Measurements from ENCODE around the gene HOXB1.
"Not testable (repeated sequence)": the region's sequence is repeated elsewhere in the genome, so short reads cannot be mapped to it uniquely, and the experiment has no call there.

The HOXB1 gene

GRCh38 chr17:48486557-48486956 is 44.3 kb downstream of the HOXB1 start:
- Histone ChIP-seq H3K27ac (no peak overlapping the region), H3K27me3 (peaks cover 90% of the 10 kb centered on the region), H3K4me3 (ENCODE audit: low read depth in 1 of 2, low read length in 1 of 2) (no peak overlapping the region), H3K36me3 (no peaks in the 10 kb centered on the region), H3K4me1 (ENCODE audit: control insufficient read depth in 1 of 2, insufficient read depth in 1 of 2, low read depth in 1 of 2, low read length in 1 of 2) (no peaks in the 10 kb centered on the region), H3K9me3 (no peaks in the 10 kb centered on the region)
- TF ChIP-seq CTCF (IDR thresholded peaks at IDR 0.05) = no peak

GRCh38 chr17:48484850-48485249 is 46.0 kb downstream of the HOXB1 start:
- no peaks in the 10 kb centered on the region for H3K36me3 ChIP-seq
- H3K27me3 ChIP-seq = peaks cover 76% of the 10 kb centered on the region
- no peaks in the 10 kb centered on the region for H3K4me1 ChIP-seq (ENCODE audit: control insufficient read depth in 1 of 2, insufficient read depth in 1 of 2, low read depth in 1 of 2, low read length in 1 of 2)
- no peak for TF ChIP-seq CTCF (IDR thresholded peaks at IDR 0.05)
- no peak overlapping the region for H3K4me3 ChIP-seq (ENCODE audit: low read depth in 1 of 2, low read length in 1 of 2)
- H3K9me3 ChIP-seq = no peaks in the 10 kb centered on the region
- no peak overlapping the region for H3K27ac ChIP-seq

GRCh38 chr17:48484256-48484655 is 46.6 kb downstream of the HOXB1 start:
- H3K4me1 ChIP-seq (ENCODE audit: control insufficient read depth in 1 of 2, insufficient read depth in 1 of 2, low read depth in 1 of 2, low read length in 1 of 2) = no peaks in the 10 kb centered on the region
- no peaks in the 10 kb centered on the region for H3K36me3 ChIP-seq
- peaks cover 70% of the 10 kb centered on the region for H3K27me3 ChIP-seq
- no peak for TF ChIP-seq CTCF (IDR thresholded peaks at IDR 0.05)
- H3K4me3 ChIP-seq (ENCODE audit: low read depth in 1 of 2, low read length in 1 of 2) = no peak overlapping the region
- no peak overlapping the region for H3K27ac ChIP-seq
- no peaks in the 10 kb centered on the region for H3K9me3 ChIP-seq

GRCh38 chr17:48483471-48484131 is 47.2 kb downstream of the HOXB1 start:
- no peak overlapping the region for H3K27ac ChIP-seq
- H3K4me1 ChIP-seq (ENCODE audit: control insufficient read depth in 1 of 2, insufficient read depth in 1 of 2, low read depth in 1 of 2, low read length in 1 of 2) = no peaks in the 10 kb centered on the region
- no peaks in the 10 kb centered on the region for H3K9me3 ChIP-seq
- H3K4me3 ChIP-seq (ENCODE audit: low read depth in 1 of 2, low read length in 1 of 2) = no peak overlapping the region
- no peaks in the 10 kb centered on the region for H3K36me3 ChIP-seq
- no peak for TF ChIP-seq CTCF (IDR thresholded peaks at IDR 0.05)
- H3K27me3 ChIP-seq = peaks cover 67% of the 10 kb centered on the region

GRCh38 chr17:48483004-48483403 is 47.8 kb downstream of the HOXB1 start:
- H3K36me3 ChIP-seq = no peaks in the 10 kb centered on the region
- H3K4me1 ChIP-seq (ENCODE audit: control insufficient read depth in 1 of 2, insufficient read depth in 1 of 2, low read depth in 1 of 2, low read length in 1 of 2) = no peaks in the 10 kb centered on the region
- no peak for TF ChIP-seq CTCF (IDR thresholded peaks at IDR 0.05)
- H3K9me3 ChIP-seq = no peaks in the 10 kb centered on the region
- peaks cover 67% of the 10 kb centered on the region for H3K27me3 ChIP-seq
- H3K4me3 ChIP-seq (ENCODE audit: low read depth in 1 of 2, low read length in 1 of 2) = no peak overlapping the region
- H3K27ac ChIP-seq = no peak overlapping the region

GRCh38 chr17:48482301-48482700 is 48.5 kb downstream of the HOXB1 start:
- not testable (repeated sequence) for H3K4me3 ChIP-seq (ENCODE audit: low read depth in 1 of 2, low read length in 1 of 2); H3K9me3 ChIP-seq; H3K4me1 ChIP-seq (ENCODE audit: control insufficient read depth in 1 of 2, insufficient read depth in 1 of 2, low read depth in 1 of 2, low read length in 1 of 2); H3K36me3 ChIP-seq; H3K27ac ChIP-seq
- peaks cover 70% of the 10 kb centered on the region for H3K27me3 ChIP-seq
